Measurements from ENCODE around the gene OPN4.

Gene OPN4

DNA sequence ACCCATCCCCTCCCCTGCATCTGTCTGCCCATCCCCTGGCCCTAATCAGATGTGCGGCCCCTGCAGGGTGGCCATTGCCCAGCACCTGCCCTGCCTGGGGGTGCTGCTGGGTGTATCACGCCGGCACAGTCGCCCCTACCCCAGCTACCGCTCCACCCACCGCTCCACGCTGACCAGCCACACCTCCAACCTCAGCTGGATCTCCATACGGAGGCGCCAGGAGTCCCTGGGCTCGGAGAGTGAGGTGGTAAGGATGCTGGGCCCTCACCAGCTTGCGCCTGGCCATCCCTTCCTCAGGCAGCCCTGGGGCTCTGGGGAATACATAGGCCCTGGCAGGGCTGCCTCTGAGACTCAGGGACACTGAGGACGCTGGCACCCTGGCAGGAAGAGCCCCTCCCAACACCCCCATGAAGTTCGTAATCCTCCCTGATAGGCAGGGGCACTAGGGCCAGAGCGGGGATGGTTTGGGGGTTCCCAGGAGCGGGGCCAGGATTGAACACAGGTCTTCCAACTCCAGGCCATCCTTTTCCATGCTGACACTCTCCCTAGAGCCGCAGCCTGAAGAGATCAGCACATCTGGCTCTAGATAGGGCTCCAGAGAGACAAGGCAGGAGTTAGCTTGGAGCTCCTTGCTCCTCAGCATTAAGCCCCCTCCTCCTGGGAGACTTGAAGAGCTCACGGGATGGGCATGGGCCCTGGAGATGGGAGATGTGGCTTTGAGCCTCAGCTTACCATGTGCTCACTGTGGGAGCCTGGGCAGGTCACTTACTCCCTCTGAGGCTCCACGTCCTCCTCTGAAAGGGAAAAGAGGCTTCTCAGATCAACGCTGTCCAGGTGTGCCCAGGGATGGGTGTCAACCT lies 8.1 kb downstream of the OPN4 start:
- no peak for DNase-seq (ENCODE audit: low read depth)

DNA sequence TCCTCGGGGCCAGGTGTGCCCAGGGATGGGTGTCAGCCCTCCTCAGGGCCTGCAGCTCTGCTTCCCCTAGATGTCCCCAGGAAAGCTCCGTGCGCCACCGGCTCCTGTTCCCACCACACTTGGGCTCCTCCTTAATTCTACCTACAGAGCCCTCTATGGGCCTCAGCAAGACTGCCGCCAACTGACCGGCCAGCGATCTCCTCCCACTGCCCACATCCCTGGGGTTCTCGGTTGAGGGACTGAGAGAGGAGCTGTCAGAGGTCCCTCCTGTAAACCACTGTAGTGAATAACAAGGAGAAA lies 8.6 kb downstream of the OPN4 start:
- DNase-seq (ENCODE audit: low read depth), result no peak

DNA sequence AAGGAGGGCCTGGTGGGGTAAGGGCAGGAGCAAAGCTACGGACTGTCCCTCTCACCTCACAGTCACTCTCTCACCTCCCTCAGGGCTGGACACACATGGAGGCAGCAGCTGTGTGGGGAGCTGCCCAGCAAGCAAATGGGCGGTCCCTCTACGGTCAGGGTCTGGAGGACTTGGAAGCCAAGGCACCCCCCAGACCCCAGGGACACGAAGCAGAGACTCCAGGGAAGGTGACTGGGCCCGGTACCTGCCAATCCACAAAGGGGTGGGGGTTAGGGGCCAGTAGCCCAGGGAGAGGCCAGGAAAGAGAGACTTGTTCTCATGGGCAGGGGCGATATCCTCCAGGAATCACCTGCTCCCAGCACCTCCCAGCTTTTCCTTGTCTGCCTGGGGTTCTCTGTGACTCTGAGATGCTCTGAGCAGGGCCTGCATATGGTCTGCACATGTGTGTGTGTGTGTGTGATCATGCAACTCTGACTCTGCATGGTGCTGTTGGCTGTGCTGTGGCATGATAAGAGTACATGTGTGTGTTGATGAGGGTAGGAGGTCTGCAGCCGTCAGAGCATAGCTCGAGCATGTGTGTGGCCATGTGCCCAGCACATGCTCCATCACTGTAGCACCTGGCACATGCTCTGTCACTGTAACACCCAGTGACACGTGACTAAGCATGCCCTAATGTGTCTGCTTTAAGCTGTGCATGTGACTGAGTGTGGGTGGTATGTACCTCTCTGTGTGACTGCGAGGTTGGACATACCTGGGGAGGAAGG lies 9.4 kb downstream of the OPN4 start:
- no peak for DNase-seq (ENCODE audit: low read depth)

DNA sequence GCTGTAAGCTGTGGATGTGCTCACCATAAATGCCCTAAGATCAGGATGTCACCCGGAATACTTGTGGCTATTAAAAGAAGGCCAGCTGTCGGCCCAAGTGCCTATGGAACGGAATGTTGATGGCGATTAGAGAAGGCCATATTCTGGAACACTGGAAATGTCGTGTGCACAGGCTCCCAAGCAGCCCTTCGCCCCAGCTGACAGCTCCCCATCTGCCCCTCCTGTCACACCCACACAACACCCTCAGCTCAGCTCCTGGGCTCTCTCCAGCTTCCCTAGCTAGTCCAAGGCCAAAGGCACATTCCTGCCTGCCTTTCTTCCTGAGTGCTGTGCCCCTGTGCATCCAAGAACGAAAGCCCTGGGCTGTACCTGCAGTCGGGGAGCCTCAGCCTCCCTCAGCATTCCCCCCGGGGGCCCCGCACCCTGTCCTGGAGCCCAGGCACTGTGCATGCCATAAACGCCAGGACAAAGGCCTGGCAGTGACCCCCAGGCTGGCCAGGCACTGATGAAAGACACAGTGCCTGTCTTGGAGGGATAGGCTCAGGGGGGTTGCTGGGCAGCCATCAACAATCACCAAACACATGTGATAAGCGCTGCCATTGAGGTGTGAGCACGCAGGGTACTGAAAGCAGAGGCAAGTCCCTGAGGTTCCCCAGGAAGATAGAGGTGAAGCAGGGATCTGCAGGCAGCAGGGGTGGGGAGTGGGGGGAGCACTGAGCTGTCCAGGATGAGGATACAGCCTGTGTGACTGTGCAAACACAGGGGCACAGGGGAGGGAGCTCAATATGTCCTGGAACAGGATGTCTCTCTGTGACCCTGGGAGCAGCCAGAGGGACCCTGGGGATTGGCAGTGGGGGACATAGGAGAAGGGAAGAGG lies 10.2 kb downstream of the OPN4 start:
- DNase-seq (ENCODE audit: low read depth), result no peak

DNA sequence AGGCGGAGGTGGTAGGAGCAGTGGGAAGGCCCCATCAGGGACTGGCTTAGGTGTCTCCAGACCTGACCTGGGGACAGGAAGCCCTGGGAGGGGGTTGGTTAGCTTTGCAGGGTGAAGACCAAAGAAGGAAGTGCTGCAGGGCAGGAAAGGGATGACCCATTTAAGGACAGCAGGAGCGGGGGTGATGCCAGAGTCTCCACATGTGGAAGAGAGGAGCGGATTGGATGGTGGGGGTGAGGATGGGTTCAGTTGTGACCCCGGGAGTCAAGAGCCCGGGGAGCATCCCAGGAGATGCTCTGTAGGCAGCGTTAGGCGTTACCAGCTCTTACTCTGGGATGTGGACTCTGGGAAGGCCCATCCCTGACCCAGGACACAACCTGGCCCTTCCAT lies 10.9 kb downstream of the OPN4 start:
- no peak for DNase-seq (ENCODE audit: low read depth)

- no peak for DNase-seq (ENCODE audit: low read depth)
Measured at GRCh38 chr10:86665868-86666267, 11.5 kb downstream of the OPN4 start.

DNA sequence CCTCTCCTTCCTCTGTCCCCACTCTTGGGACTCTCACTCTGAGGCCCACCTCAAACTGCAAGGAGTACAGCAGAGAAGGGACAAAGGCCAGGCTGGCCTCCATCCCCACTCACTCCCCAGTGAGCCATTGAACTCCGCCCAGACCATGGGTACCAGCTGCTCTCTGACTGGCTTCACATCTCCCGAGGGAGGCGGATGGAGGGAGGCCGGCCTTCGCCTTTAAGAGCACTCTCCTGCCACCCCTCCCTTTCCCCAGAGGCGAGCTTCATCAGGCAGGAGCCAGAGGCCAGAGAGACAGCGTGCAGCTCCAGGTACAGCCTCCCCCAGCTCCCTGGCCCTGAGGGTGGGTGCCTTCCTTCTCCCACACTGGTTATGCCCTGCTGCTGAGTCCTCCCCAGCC lies 12.2 kb downstream of the OPN4 start:
- DNase-seq (ENCODE audit: low read depth), result no peak

GRCh38 chr10:86667421-86668181 lies 13.3 kb downstream of the OPN4 start:
- DNase-seq (ENCODE audit: low read depth), result no peak

GRCh38 chr10:86668297-86669165 lies 14.2 kb downstream of the OPN4 start, which contains the start of gene LDB3:
Gene LDB3, plus strand, starts transcription at chr10:86668511. Its CDS starts 181 bp downstream, at chr10:86668692.
- peak; percentile 20 for DNase-seq (ENCODE audit: low read depth)

- DNase-seq (ENCODE audit: low read depth), result no peak
Measured at GRCh38 chr10:86670290-86670811, 16.0 kb downstream of the OPN4 start.

DNA sequence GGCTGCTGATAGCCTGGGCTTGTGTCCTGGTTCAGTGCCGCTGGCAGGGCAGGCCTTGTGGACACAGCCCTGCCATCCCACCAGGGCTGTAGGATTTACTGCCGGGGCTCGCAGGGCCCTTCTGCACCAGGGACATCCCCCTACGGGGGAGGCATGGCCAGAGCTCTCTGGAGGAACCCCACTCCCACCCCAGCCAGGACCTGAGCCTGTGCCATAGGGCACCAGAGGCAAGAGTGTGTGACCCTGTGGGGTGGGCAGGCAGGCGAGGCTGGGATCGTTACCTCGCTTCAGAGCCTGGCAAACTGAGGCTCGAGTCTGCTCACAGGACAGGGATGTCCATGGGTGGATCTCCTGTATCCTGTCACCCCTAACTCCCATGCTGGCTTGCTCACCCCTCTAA lies 16.5 kb downstream of the OPN4 start:
- no peak for DNase-seq (ENCODE audit: low read depth)

- DNase-seq (ENCODE audit: low read depth), result no peak
Measured at GRCh38 chr10:86671419-86671818, 17.1 kb downstream of the OPN4 start.

GRCh38 chr10:86671985-86672710 lies 17.8 kb downstream of the OPN4 start:
- DNase-seq (ENCODE audit: low read depth), result no peak

GRCh38 chr10:86673216-86673826 lies 19.0 kb downstream of the OPN4 start:
- no peak for DNase-seq (ENCODE audit: low read depth)

GRCh38 chr10:86673827-86674581 lies 19.7 kb downstream of the OPN4 start:
- DNase-seq (ENCODE audit: low read depth), result no peak

GRCh38 chr10:86674912-86675311 lies 20.6 kb downstream of the OPN4 start:
- no peak for DNase-seq (ENCODE audit: low read depth)

GRCh38 chr10:86677374-86677773 lies 23.0 kb downstream of the OPN4 start:
- no peak for DNase-seq (ENCODE audit: low read depth)

DNA sequence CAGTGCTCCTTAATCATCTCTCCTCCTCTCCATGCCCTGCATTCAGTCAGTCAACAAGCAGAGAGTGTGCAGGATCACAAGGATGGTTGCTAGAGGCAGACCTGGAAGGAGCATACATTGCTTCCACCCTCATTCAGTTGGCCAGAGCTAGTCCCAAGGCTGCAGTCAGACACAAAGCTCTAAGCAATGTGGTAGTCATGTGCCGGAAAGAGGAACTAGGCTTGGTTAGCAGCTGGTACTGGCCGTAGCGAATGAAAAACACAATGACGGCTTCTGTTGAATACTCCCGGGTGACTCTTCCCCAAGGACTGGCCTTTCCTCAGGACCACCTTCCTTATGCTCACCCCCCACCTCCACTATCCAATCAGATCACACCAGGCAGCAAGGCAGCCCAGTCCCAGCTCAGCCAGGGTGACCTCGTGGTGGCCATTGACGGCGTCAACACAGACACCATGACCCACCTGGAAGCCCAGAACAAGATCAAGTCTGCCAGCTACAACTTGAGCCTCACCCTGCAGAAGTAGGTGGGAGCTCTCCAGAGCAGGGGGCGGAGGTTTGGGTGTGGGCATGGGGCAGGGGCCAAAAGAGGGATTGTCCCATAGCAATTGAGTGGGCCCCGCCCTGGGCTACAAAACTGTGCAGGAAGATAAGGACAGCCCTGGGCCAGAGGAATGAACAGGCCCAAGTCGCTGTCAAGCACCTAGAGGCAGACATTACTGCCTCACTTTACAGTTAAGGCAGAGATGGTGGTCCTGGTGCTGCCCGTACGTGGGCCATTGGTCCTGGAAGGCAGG lies 24.8 kb downstream of the OPN4 start:
- DNase-seq (ENCODE audit: low read depth), result no peak

Data from ELR (cell line).